H1 (cell line): ENCODE results near the gene TSSK6.

Experiments
- BRCA1 ChIP-seq: IDR thresholded peaks from 2 replicates; pipeline ENCODE4 v1.6.1; 2012; ENCODE audit warnings: low read depth, low read length, improper control_type of control experiment
- CHD2 ChIP-seq: IDR thresholded peaks from 2 replicates; pipeline ENCODE4 v1.6.1; 2012; ENCODE audit warnings: low read length, improper control_type of control experiment
- CTCF ChIP-seq, 3 experiments: IDR thresholded peaks; 1 replicate in 2 of 3; 2 replicates in 1 of 3; pipeline versions ENCODE4 v1.5.1 to v1.6.1; 2011; ENCODE audit warnings: low read length in 3 of 3, mild to moderate bottlenecking in 3 of 3, inconsistent platforms in 2 of 3, low read depth in 1 of 3, moderate library complexity in 1 of 3; ENCODE audit not compliant: insufficient read depth in 1 of 3; ENCODE audit errors: control extremely low read depth in 1 of 3
- EGR1 ChIP-seq: IDR thresholded peaks from 2 replicates; pipeline ENCODE4 v1.6.1; 2011; ENCODE audit warnings: low read depth, low read length, borderline replicate concordance
- EZH2 ChIP-seq: fragments of 200-600 bp; sonication (generic); IDR thresholded peaks from 2 replicates; pipeline ENCODE4 v1.7.1; 2012; ENCODE audit warnings: low read depth, mild to moderate bottlenecking, moderate library complexity, low read length, inconsistent platforms; ENCODE audit not compliant: severe bottlenecking
- TCF12 ChIP-seq: IDR thresholded peaks from 2 replicates; pipeline ENCODE4 v1.6.1; 2011; ENCODE audit warnings: low read depth, mild to moderate bottlenecking, low read length
- YY1 ChIP-seq: IDR thresholded peaks from 2 replicates; pipeline ENCODE4 v1.6.1; 2011; ENCODE audit warnings: low read depth, mild to moderate bottlenecking, low read length

GRCh38 chr19:19532806-19533701 is 17.7 kb upstream of the TSSK6 start:
- TF ChIP-seq BRCA1, result no peak
- no peak for TF ChIP-seq CTCF (IDR thresholded peaks at IDR 0.05; ENCODE audit: control extremely low read depth in 1 of 3, insufficient read depth in 1 of 3, low read depth in 1 of 3, low read length in 3 of 3)
- no peak for TF ChIP-seq TCF12
- TF ChIP-seq EZH2, result no peak
- no peak for TF ChIP-seq YY1
- TF ChIP-seq EGR1, result no peak
- TF ChIP-seq CHD2, result no peak
